ENCODE measurements around the gene MPO. TPM values are rescaled to one million over a fixed set of nuclear protein-coding genes. Genes with fewer than 3 reads are reported as not detected.

The MPO gene
- total and polyA plus RNA-seq, 5 donors from 2014 or later: 0.19 TPM; not detected in 4

DNA sequence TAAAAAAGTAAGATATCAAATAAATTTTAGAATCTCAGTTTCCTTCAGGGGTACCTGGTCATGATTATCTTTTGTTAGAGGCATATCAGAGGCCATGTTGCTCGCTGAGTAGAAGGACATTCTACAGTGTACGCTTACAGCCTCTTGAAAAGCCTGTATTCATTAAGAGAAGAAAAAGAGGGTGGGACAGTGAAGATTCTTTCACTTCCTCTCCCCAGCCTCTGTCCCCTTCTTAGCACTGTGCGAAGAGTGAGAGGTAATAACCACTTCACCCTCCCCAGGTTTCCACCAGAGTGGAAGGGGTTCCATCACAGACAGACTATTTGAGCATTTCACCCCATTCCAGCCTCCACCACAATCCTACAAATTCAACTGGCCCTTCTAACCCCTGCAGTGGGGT lies 47.2 kb downstream of the MPO start:
- DNase-seq (no peak), ATAC-seq (ENCODE audit: low read depth in 2 of 2) (peak in 1 of 2 donors; percentile 25)
- H3K27ac Mint-ChIP-seq: no peak overlapping the region
- Histone ChIP-seq H3K9me3 (ENCODE audit: control insufficient read depth in 2 of 2, low read length in 2 of 2) (no peaks in the 10 kb centered on the region), H3K27me3 (ENCODE audit: control insufficient read depth, insufficient read depth, low read length) (peaks cover 18% of the 10 kb centered on the region), H3K27ac (ENCODE audit: insufficient read depth, low read length, poor library complexity, severe bottlenecking) (no peak overlapping the region), H3K36me3 (ENCODE audit: control insufficient read depth, insufficient read depth, low read length) (no peaks in the 10 kb centered on the region), H3K4me3 (ENCODE audit: low read depth, low read length) (no peak overlapping the region), H3K4me1 (ENCODE audit: control insufficient read depth, insufficient read depth, low read length, poor library complexity, severe bottlenecking) (no peaks in the 10 kb centered on the region)
- H3K4me1 Mint-ChIP-seq: no peaks in the 10 kb centered on the region
- H3K36me3 Mint-ChIP-seq: no peaks in the 10 kb centered on the region
- peaks cover 44% of the 10 kb centered on the region for H3K27me3 Mint-ChIP-seq
- no peak overlapping the region for H3K4me3 Mint-ChIP-seq
- no peaks in the 10 kb centered on the region for H3K9me3 Mint-ChIP-seq

- Histone ChIP-seq H3K4me3 (ENCODE audit: low read depth, low read length) (no peak overlapping the region), H3K27me3 (ENCODE audit: control insufficient read depth, insufficient read depth, low read length) (peaks cover 14% of the 10 kb centered on the region), H3K4me1 (ENCODE audit: control insufficient read depth, insufficient read depth, low read length, poor library complexity, severe bottlenecking) (no peaks in the 10 kb centered on the region), H3K27ac (ENCODE audit: insufficient read depth, low read length, poor library complexity, severe bottlenecking) (no peak overlapping the region), H3K9me3 (ENCODE audit: control insufficient read depth in 2 of 2, low read length in 2 of 2) (no peaks in the 10 kb centered on the region), H3K36me3 (ENCODE audit: control insufficient read depth, insufficient read depth, low read length) (no peaks in the 10 kb centered on the region)
- no peaks in the 10 kb centered on the region for H3K4me1 Mint-ChIP-seq
- no peaks in the 10 kb centered on the region for H3K9me3 Mint-ChIP-seq
- H3K36me3 Mint-ChIP-seq: no peaks in the 10 kb centered on the region
- ATAC-seq (ENCODE audit: low read depth in 2 of 2) (peak; percentile 46 to 59), DNase-seq (no peak)
- no peak overlapping the region for H3K4me3 Mint-ChIP-seq
- H3K27me3 Mint-ChIP-seq: peaks cover 42% of the 10 kb centered on the region
- H3K27ac Mint-ChIP-seq: no peak overlapping the region
These were observed 48.0 kb downstream of the MPO start for GRCh38 chr17:58232707-58233156.

DNA sequence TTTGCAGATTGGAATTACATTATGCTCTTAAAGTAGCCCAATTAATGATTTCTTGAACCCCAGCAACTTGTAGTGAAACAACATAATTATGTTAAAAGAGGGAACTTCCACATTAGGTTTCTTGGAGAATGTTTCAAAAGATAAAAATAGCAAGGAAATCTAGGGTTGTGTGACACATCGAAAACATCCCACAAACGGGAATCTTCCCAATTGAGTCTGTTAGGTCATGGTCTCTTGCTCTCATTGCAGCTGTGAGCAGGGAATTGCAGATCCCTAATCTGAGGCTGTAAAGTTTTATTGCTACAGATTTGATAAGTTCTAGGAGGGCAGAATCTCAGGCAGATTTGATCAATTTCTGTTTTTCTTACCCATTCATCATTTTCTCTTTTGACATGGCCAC lies 49.1 kb downstream of the MPO start:
- Histone ChIP-seq H3K4me1 (ENCODE audit: control insufficient read depth, insufficient read depth, low read length, poor library complexity, severe bottlenecking) (no peaks in the 10 kb centered on the region), H3K36me3 (ENCODE audit: control insufficient read depth, insufficient read depth, low read length) (no peaks in the 10 kb centered on the region), H3K9me3 (ENCODE audit: control insufficient read depth in 2 of 2, low read length in 2 of 2) (no peaks in the 10 kb centered on the region), H3K4me3 (ENCODE audit: low read depth, low read length) (no peak overlapping the region), H3K27me3 (ENCODE audit: control insufficient read depth, insufficient read depth, low read length) (peaks cover 11% of the 10 kb centered on the region), H3K27ac (ENCODE audit: insufficient read depth, low read length, poor library complexity, severe bottlenecking) (no peak overlapping the region)
- H3K4me3 Mint-ChIP-seq: no peak overlapping the region
- no peaks in the 10 kb centered on the region for H3K36me3 Mint-ChIP-seq
- H3K27me3 Mint-ChIP-seq: peaks cover 46% of the 10 kb centered on the region
- DNase-seq (no peak), ATAC-seq (ENCODE audit: low read depth in 2 of 2) (no peak)
- H3K27ac Mint-ChIP-seq: no peak overlapping the region
- no peaks in the 10 kb centered on the region for H3K4me1 Mint-ChIP-seq
- no peaks in the 10 kb centered on the region for H3K9me3 Mint-ChIP-seq

GRCh38 chr17:58229881-58230280 lies 50.9 kb downstream of the MPO start:
- H3K27ac Mint-ChIP-seq: no peak overlapping the region
- Histone ChIP-seq H3K4me3 (ENCODE audit: low read depth, low read length) (no peak overlapping the region), H3K9me3 (ENCODE audit: control insufficient read depth in 2 of 2, low read length in 2 of 2) (no peaks in the 10 kb centered on the region), H3K36me3 (ENCODE audit: control insufficient read depth, insufficient read depth, low read length) (no peaks in the 10 kb centered on the region), H3K27me3 (ENCODE audit: control insufficient read depth, insufficient read depth, low read length) (peaks cover 9% of the 10 kb centered on the region), H3K4me1 (ENCODE audit: control insufficient read depth, insufficient read depth, low read length, poor library complexity, severe bottlenecking) (no peaks in the 10 kb centered on the region), H3K27ac (ENCODE audit: insufficient read depth, low read length, poor library complexity, severe bottlenecking) (no peak overlapping the region)
- no peaks in the 10 kb centered on the region for H3K36me3 Mint-ChIP-seq
- peaks cover 36% of the 10 kb centered on the region for H3K27me3 Mint-ChIP-seq
- H3K4me1 Mint-ChIP-seq: no peaks in the 10 kb centered on the region
- no peak for DNase-seq
- no peak for ATAC-seq (ENCODE audit: low read depth in 2 of 2)
- H3K9me3 Mint-ChIP-seq: no peaks in the 10 kb centered on the region
- H3K4me3 Mint-ChIP-seq: no peak overlapping the region

GRCh38 chr17:58229384-58229783 lies 51.4 kb downstream of the MPO start:
- no peaks in the 10 kb centered on the region for H3K4me1 Mint-ChIP-seq
- Histone ChIP-seq H3K9me3 (ENCODE audit: control insufficient read depth in 2 of 2, low read length in 2 of 2) (no peaks in the 10 kb centered on the region), H3K4me1 (ENCODE audit: control insufficient read depth, insufficient read depth, low read length, poor library complexity, severe bottlenecking) (no peaks in the 10 kb centered on the region), H3K36me3 (ENCODE audit: control insufficient read depth, insufficient read depth, low read length) (no peaks in the 10 kb centered on the region), H3K27ac (ENCODE audit: insufficient read depth, low read length, poor library complexity, severe bottlenecking) (no peak overlapping the region), H3K27me3 (ENCODE audit: control insufficient read depth, insufficient read depth, low read length) (peaks cover 4% of the 10 kb centered on the region), H3K4me3 (ENCODE audit: low read depth, low read length) (no peak overlapping the region)
- no peak for ATAC-seq (ENCODE audit: low read depth in 2 of 2)
- no peaks in the 10 kb centered on the region for H3K9me3 Mint-ChIP-seq
- peaks cover 33% of the 10 kb centered on the region for H3K27me3 Mint-ChIP-seq
- no peak overlapping the region for H3K27ac Mint-ChIP-seq
- H3K4me3 Mint-ChIP-seq: no peak overlapping the region
- DNase-seq: no peak
- H3K36me3 Mint-ChIP-seq: no peaks in the 10 kb centered on the region

DNA sequence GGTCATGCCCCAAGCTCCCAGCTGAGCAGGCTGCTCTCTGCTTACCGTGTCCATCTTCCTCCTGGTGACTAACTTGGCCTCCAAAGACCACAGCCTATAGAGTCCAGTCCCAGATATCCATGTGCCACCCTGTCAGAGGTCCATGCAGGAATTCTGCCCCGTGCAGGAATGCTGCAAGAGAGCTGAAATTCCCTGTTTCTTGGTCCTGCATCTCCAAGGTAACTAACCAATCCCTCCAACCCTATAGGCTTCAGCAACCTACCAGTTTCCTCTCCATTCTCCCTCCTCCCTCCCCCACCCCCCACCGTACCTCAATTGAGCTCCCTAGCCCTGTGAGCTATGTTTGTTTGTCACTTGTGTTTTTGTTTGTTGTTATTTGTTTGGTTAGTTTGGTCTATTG lies 52.1 kb downstream of the MPO start:
- Mint-ChIP-seq H3K4me3 (no peak overlapping the region), H3K4me1 (no peaks in the 10 kb centered on the region)
- ATAC-seq (ENCODE audit: low read depth in 2 of 2): no peak

DNA sequence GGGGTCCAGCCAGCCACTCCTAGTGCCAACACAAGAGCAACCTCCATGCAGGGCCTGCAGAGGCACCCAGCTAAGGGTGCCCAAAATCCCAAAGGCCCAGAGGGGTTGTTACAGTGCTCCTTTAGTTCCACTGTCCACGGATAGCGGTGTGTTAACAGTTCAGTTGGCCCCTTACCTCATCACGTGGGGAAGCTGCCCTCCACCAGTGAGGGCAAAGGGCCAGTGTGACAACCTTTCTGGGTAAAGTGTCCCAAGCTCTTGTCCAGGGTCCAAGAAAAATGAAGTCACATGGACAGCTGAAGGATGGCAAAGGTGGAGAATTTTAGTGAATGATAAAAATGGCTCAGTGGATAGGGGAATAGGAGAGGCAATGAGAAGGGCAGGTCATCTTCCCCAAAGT lies 53.0 kb downstream of the MPO start:
- H3K27ac ChIP-seq (ENCODE audit: insufficient read depth, low read length, poor library complexity, severe bottlenecking): no peak overlapping the region
- H3K36me3 ChIP-seq (ENCODE audit: control insufficient read depth, insufficient read depth, low read length): no peaks in the 10 kb centered on the region
- peaks cover 4% of the 10 kb centered on the region for H3K27me3 ChIP-seq (ENCODE audit: control insufficient read depth, insufficient read depth, low read length)
- DNase-seq (no peak), ATAC-seq (ENCODE audit: low read depth in 2 of 2) (no peak)
- no peaks in the 10 kb centered on the region for H3K9me3 ChIP-seq (ENCODE audit: control insufficient read depth in 2 of 2, low read length in 2 of 2)
- no peak overlapping the region for H3K27ac Mint-ChIP-seq
- H3K4me3 ChIP-seq (ENCODE audit: low read depth, low read length): no peak overlapping the region
- H3K36me3 Mint-ChIP-seq: no peaks in the 10 kb centered on the region
- no peaks in the 10 kb centered on the region for H3K4me1 ChIP-seq (ENCODE audit: control insufficient read depth, insufficient read depth, low read length, poor library complexity, severe bottlenecking)
- H3K27me3 Mint-ChIP-seq: peaks cover 36% of the 10 kb centered on the region
- no peaks in the 10 kb centered on the region for H3K4me1 Mint-ChIP-seq
- H3K4me3 Mint-ChIP-seq: no peak overlapping the region
- H3K9me3 Mint-ChIP-seq: no peaks in the 10 kb centered on the region

More for the DNA sequence above, 52.1 kb downstream of the MPO start:
- Histone ChIP-seq H3K27ac (ENCODE audit: insufficient read depth, low read length, poor library complexity, severe bottlenecking) (no peak overlapping the region), H3K4me3 (ENCODE audit: low read depth, low read length) (no peak overlapping the region), H3K9me3 (ENCODE audit: control insufficient read depth in 2 of 2, low read length in 2 of 2) (no peaks in the 10 kb centered on the region), H3K4me1 (ENCODE audit: control insufficient read depth, insufficient read depth, low read length, poor library complexity, severe bottlenecking) (no peaks in the 10 kb centered on the region), H3K27me3 (ENCODE audit: control insufficient read depth, insufficient read depth, low read length) (peaks cover 4% of the 10 kb centered on the region), H3K36me3 (ENCODE audit: control insufficient read depth, insufficient read depth, low read length) (no peaks in the 10 kb centered on the region)
- Mint-ChIP-seq H3K36me3 (no peaks in the 10 kb centered on the region), H3K27ac (no peak overlapping the region), H3K27me3 (peaks cover 32% of the 10 kb centered on the region), H3K9me3 (no peaks in the 10 kb centered on the region)
- DNase-seq: no peak

DNA sequence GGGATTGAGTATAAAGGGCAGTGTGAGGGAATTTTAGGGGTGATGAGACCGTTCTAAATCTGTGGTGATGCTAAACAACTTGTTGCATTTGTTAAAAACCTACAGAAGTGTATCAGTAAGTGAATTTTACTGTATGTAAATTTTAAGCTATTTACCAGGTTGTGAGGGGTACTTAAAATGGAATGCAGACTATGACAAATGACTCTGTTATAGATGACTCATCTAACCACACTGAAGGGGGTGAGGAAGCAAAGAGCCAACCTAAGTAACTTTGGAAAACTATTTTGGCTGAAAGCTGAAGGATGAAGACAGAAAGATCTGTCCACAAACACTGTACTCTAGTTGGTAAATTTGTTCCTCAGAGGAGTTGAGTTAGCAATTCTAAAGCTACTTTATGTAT lies 56.4 kb downstream of the MPO start:
- no peaks in the 10 kb centered on the region for H3K9me3 ChIP-seq (ENCODE audit: control insufficient read depth in 2 of 2, low read length in 2 of 2)
- Mint-ChIP-seq H3K27me3 (peaks cover 35% of the 10 kb centered on the region), H3K4me3 (no peak overlapping the region), H3K9me3 (no peaks in the 10 kb centered on the region), H3K36me3 (no peaks in the 10 kb centered on the region), H3K27ac (no peak overlapping the region), H3K4me1 (peaks cover 2 to 15% (median 6%) of the 10 kb centered on the region in 4 donors)
- ATAC-seq (ENCODE audit: low read depth in 2 of 2): no peak
- H3K27ac ChIP-seq (ENCODE audit: insufficient read depth, low read length, poor library complexity, severe bottlenecking): no peak overlapping the region
- H3K4me3 ChIP-seq (ENCODE audit: low read depth, low read length): no peak overlapping the region
- no peak for DNase-seq
- peaks cover 9% of the 10 kb centered on the region for H3K4me1 ChIP-seq (ENCODE audit: control insufficient read depth, insufficient read depth, low read length, poor library complexity, severe bottlenecking)
- H3K36me3 ChIP-seq (ENCODE audit: control insufficient read depth, insufficient read depth, low read length): no peaks in the 10 kb centered on the region
- H3K27me3 ChIP-seq (ENCODE audit: control insufficient read depth, insufficient read depth, low read length): peaks cover 4% of the 10 kb centered on the region
